Activated naive CD4-positive, alpha-beta T cell treated with anti-CD3 and anti-CD28 coated beads, Interleukin-2, amount 10 ng/mL, durations not matched to agents 7 days and 5 days (primary cell): Measurements from ENCODE around the gene PARD3B.

Experiments
- CTCF ChIA-PET: fragments of 350-600 bp; sonication (Branson Sonifier 250); formaldehyde crosslinking; loops from one replicate; lab custom pipeline; 2021; ENCODE audit warnings: antibody characterized with exemption; lab: Charles Lee
- DNase-seq: peaks from one replicate; pipeline ENCODE4 v3.0.0-alpha.2; 2020
- H3K27ac Mint-ChIP-seq: one replicate; pipeline ENCODE4 v1.8.0; 2021; ENCODE audit warnings: mild to moderate bottlenecking, moderate library complexity, mixed read lengths
- H3K27me3 Mint-ChIP-seq: one replicate; pipeline ENCODE4 v1.8.0; 2021; ENCODE audit warnings: mild to moderate bottlenecking, mixed read lengths
- H3K36me3 Mint-ChIP-seq: one replicate; pipeline ENCODE4 v1.8.0; 2021; ENCODE audit warnings: mixed read lengths
- H3K4me1 Mint-ChIP-seq: one replicate; pipeline ENCODE4 v1.8.0; 2021; ENCODE audit warnings: mixed read lengths
- H3K4me3 Mint-ChIP-seq: one replicate; pipeline ENCODE4 v1.8.0; 2021; ENCODE audit warnings: mild to moderate bottlenecking, moderate library complexity, mixed read lengths
- H3K9me3 Mint-ChIP-seq: one replicate; pipeline ENCODE4 v1.8.0; 2021; ENCODE audit warnings: mixed read lengths

Gene PARD3B

DNA sequence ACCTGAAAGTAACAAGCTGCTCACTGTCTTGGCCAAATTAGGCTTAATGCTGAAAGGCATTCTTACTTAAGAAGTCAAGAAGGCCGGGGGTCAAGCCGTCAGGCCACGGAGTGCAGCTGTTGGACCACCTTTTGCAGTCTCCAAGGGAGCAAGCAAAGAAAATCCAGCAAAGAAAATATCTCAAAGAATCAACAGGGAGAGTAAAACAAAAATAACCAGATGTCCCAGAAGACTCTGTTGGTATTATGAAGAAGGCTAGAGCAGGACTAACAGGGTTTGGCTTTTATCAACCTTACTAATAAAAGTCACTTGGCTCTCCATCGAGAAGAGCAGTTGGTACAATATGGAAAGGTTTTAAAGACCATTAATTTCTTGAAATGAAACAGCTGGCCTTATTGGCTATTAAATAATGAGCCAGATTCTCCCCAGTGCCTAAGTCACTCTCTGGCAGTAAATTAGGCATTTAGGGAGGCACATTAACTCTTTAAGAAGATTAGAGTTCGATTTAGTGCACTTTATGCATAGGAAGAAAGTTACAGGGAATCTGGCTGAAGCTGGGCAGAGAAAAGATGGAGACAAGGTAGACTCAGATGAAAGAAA lies 1026.2 kb downstream of the PARD3B start:
- H3K27ac Mint-ChIP-seq = no peak overlapping the region

GRCh38 chr2:205574001-205574400 lies 1028.7 kb downstream of the PARD3B start:
- no peak overlapping the region for H3K27ac Mint-ChIP-seq
- H3K4me3 Mint-ChIP-seq = no peak overlapping the region
- no peaks in the 10 kb centered on the region for H3K36me3 Mint-ChIP-seq
- no peak for DNase-seq
- CTCF ChIA-PET = no interaction called here
- peaks cover 8% of the 10 kb centered on the region for H3K27me3 Mint-ChIP-seq
- H3K4me1 Mint-ChIP-seq = no peaks in the 10 kb centered on the region
- H3K9me3 Mint-ChIP-seq = no peaks in the 10 kb centered on the region

More for the DNA sequence above, 1026.2 kb downstream of the PARD3B start:
- H3K27me3 Mint-ChIP-seq = peaks cover 7% of the 10 kb centered on the region
- no peak for DNase-seq
- CTCF ChIA-PET = no interaction called here
- H3K4me3 Mint-ChIP-seq = no peak overlapping the region
- H3K9me3 Mint-ChIP-seq = no peaks in the 10 kb centered on the region
- H3K4me1 Mint-ChIP-seq = no peaks in the 10 kb centered on the region
- H3K36me3 Mint-ChIP-seq = no peaks in the 10 kb centered on the region

DNA sequence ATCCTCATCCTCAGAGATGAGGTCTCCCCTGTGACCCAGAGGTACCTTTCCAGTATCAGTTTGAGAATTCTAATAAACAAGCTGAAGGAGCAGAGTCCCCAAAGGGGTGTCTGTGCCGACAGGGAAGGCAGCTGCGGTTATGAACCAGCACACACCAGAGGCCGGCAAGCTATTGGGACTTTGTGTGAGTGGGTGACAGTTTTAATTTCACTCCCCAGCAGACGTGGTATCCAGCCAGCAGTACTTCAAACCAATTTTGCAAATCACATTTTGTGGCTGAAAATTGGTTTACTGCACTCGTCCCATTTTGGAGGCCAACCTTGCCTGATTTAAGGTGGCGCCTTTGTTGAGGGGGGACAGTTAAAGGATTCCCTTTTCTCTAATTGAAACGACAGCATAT lies 1034.1 kb downstream of the PARD3B start:
- no peaks in the 10 kb centered on the region for H3K36me3 Mint-ChIP-seq
- H3K4me1 Mint-ChIP-seq = no peaks in the 10 kb centered on the region
- CTCF ChIA-PET = no interaction called here
- H3K9me3 Mint-ChIP-seq = no peaks in the 10 kb centered on the region
- no peak overlapping the region for H3K4me3 Mint-ChIP-seq
- H3K27ac Mint-ChIP-seq = no peak overlapping the region
- peaks cover 4% of the 10 kb centered on the region for H3K27me3 Mint-ChIP-seq
- DNase-seq = no peak

GRCh38 chr2:205580212-205580987 lies 1035.1 kb downstream of the PARD3B start:
- H3K27me3 Mint-ChIP-seq = peaks cover 4% of the 10 kb centered on the region
- H3K9me3 Mint-ChIP-seq = no peaks in the 10 kb centered on the region
- no peak overlapping the region for H3K4me3 Mint-ChIP-seq
- H3K36me3 Mint-ChIP-seq = no peaks in the 10 kb centered on the region
- CTCF ChIA-PET = no interaction called here
- no peak for DNase-seq
- no peaks in the 10 kb centered on the region for H3K4me1 Mint-ChIP-seq
- H3K27ac Mint-ChIP-seq = no peak overlapping the region

- H3K27ac Mint-ChIP-seq = no peak overlapping the region
- no peak for DNase-seq
- no peaks in the 10 kb centered on the region for H3K36me3 Mint-ChIP-seq
- H3K9me3 Mint-ChIP-seq = no peaks in the 10 kb centered on the region
- CTCF ChIA-PET = interaction anchor here (0.6 kb wide), 1 partner anchor 182 kb away, joined by 3 read pairs; no protein-coding TSS in a partner anchor
- no peaks in the 10 kb centered on the region for H3K4me1 Mint-ChIP-seq
- peaks cover 4% of the 10 kb centered on the region for H3K27me3 Mint-ChIP-seq
- no peak overlapping the region for H3K4me3 Mint-ChIP-seq
These were observed 1037.1 kb downstream of the PARD3B start for GRCh38 chr2:205582366-205582765.

DNA sequence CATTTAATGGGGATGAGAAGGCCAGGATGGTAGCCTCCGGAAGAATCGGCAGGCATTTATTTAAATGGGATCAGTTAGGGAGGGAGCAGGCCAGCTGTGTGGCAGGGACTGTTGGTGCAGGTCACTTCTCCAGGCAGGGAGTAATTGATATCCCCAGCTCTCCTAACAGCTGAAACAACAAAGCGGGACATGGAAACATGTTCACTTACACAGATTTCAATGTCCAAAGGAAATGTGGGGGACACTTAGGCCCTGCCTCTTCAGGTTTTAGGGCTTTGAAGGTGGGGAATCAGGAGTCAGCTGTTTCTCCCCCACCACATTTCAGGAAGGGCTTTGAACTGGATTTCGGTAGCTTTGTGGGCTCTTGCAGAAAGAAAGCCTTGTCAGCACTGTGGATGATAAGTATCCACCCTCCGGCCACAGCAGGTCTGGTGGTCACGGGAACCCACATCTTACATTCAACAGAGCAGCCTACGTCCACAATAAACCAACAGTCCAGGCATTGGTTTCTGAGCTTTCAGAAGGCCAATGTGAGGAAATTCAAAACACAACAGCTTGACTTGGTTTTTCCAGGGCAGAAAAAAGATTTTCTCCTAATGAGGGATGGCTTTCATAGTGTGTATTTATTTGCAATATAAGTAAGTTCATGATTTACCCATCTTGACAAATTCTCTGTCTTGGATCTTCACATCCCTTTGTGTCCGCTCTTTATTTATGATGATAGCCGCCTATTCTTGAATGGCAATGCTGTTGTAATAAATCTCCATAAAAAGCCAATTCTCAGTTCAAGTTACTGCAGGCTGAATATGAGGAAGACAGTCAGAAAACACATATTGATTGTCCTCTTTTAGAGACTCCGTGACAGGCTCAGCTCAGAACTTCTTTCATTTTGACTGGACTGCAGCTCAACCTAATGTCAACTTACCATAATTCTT lies 1040.4 kb downstream of the PARD3B start:
- H3K4me1 Mint-ChIP-seq = no peaks in the 10 kb centered on the region
- no peak for DNase-seq

DNA sequence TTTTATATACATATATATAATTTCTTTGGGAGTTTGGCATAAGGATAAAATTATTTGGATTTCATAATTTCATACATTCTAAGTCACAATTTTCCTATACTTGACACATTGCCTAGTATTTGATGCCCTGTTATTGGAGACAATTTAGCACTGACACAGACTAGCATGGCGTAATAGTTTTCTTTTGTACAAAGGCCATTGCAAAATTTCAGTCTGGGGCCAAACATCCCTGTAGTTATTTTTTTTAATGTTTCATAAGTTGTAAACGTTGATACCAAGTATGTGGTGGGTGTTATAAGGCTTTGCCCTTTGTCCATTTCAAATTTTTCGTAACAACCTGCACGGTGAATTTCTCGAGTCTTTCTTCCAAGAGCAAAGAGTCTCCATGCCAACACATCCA lies 1041.4 kb downstream of the PARD3B start:
- DNase-seq = no peak
- CTCF ChIA-PET = no interaction called here
- Mint-ChIP-seq H3K4me3 (no peak overlapping the region), H3K36me3 (no peaks in the 10 kb centered on the region), H3K4me1 (no peaks in the 10 kb centered on the region), H3K27me3 (no peaks in the 10 kb centered on the region), H3K9me3 (no peaks in the 10 kb centered on the region), H3K27ac (no peak overlapping the region)

More for the DNA sequence above, 1040.4 kb downstream of the PARD3B start:
- Mint-ChIP-seq H3K4me3 (no peak overlapping the region), H3K9me3 (no peaks in the 10 kb centered on the region), H3K27me3 (no peaks in the 10 kb centered on the region), H3K36me3 (no peaks in the 10 kb centered on the region), H3K27ac (no peak overlapping the region)
- CTCF ChIA-PET = no interaction called here

DNA sequence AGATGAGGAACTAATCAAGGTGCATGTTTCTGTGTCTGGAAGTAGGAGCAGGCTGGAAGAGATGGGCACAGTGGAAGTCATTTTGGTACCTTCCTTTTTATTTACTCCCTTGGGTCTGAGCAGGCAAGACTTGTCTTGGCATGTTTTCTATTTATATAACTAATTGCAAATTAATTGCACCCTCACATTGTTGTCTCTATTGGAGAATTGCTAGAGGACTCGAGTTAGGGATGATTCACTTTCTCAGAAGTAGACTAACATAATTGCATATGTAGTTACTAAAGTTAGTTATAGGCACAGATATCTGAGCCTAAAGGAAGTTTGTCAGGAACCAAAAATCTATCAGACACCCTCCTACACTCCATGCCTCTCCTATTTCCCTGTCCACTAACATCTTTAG lies 1044.2 kb downstream of the PARD3B start:
- H3K27me3 Mint-ChIP-seq = no peaks in the 10 kb centered on the region
- DNase-seq = no peak
- CTCF ChIA-PET = no interaction called here
- H3K9me3 Mint-ChIP-seq = no peaks in the 10 kb centered on the region
- no peak overlapping the region for H3K27ac Mint-ChIP-seq
- no peak overlapping the region for H3K4me3 Mint-ChIP-seq
- H3K4me1 Mint-ChIP-seq = no peaks in the 10 kb centered on the region
- no peaks in the 10 kb centered on the region for H3K36me3 Mint-ChIP-seq

- Mint-ChIP-seq H3K36me3 (no peaks in the 10 kb centered on the region), H3K4me1 (no peaks in the 10 kb centered on the region), H3K4me3 (no peak overlapping the region), H3K27ac (no peak overlapping the region), H3K27me3 (no peaks in the 10 kb centered on the region), H3K9me3 (no peaks in the 10 kb centered on the region)
- DNase-seq = no peak
- CTCF ChIA-PET = no interaction called here
These were observed 1045.5 kb downstream of the PARD3B start for GRCh38 chr2:205590759-205591158.

DNA sequence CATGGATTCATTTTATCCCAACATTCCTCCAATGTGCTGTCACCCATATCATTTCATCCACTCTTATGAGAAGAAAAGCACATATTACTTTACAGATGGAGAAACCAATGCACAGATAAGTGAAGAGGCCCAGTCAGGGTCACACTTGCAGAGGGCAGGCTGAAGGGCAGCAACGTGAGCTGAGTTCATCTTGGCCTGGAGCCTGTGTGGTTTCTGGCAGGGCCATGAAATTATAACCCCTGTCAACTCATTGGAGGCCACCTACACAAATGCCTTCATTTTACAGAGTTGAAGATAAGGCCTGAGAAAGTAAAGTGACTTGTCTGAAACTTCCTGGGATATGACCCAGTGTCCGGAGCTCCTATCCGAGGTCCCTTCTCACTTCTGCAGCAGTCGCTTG lies 1048.6 kb downstream of the PARD3B start:
- Mint-ChIP-seq H3K4me3 (no peak overlapping the region), H3K9me3 (no peaks in the 10 kb centered on the region), H3K27ac (no peak overlapping the region), H3K36me3 (no peaks in the 10 kb centered on the region), H3K27me3 (no peaks in the 10 kb centered on the region), H3K4me1 (no peaks in the 10 kb centered on the region)
- DNase-seq = no peak
- CTCF ChIA-PET = no interaction called here

GRCh38 chr2:205596581-205596980 lies 1051.3 kb downstream of the PARD3B start:
- Mint-ChIP-seq H3K27me3 (no peaks in the 10 kb centered on the region), H3K9me3 (no peaks in the 10 kb centered on the region), H3K36me3 (no peaks in the 10 kb centered on the region), H3K4me3 (no peak overlapping the region), H3K27ac (no peak overlapping the region), H3K4me1 (no peaks in the 10 kb centered on the region)
- CTCF ChIA-PET = interaction anchor here (1.0 to 2.2 kb wide), 2 partner anchors 79 to 83 kb away, joined by 3 to 8 read pairs; no protein-coding TSS in a partner anchor
- DNase-seq = no peak

DNA sequence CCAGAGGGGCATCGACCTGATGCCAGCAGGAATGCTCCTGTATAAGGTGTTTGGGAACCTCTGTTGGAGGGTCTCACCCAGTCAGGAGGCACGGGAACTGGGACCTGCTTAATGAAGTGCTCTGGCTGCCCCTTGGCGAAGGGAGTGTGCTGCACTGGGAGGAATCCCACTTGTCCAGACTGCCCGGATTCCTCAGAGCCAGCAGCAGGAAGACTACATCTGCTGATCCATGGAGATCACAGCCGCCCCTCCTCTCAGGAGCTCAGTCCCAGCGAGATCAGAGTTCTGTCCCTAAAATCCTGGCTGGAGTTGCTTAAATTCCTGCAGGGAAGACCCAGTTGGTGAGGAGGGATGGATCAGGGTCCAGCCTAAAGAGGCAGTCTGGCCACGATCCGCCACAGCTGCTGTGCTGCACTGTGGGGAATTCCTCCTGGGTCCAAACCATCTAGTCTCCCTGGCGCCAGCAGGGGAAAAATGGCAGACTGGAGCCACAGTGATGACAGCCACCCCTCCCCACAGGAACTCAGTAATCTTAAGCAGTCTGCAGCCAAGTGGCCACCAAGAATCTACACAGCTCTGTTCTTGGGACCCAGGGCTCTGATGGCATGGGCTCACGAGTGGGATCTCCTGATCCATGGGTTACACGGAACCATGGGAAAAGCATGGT lies 1060.5 kb downstream of the PARD3B start:
- DNase-seq = no peak
- no peak overlapping the region for H3K27ac Mint-ChIP-seq
- no peak overlapping the region for H3K4me3 Mint-ChIP-seq
- peaks cover 9% of the 10 kb centered on the region for H3K4me1 Mint-ChIP-seq
- H3K27me3 Mint-ChIP-seq = peaks cover 40% of the 10 kb centered on the region
- CTCF ChIA-PET = interaction anchor here (0.6 kb wide), 1 partner anchor 73 kb away, joined by 3 read pairs; no protein-coding TSS in a partner anchor
- H3K36me3 Mint-ChIP-seq = no peaks in the 10 kb centered on the region
- peaks cover 14% of the 10 kb centered on the region for H3K9me3 Mint-ChIP-seq

DNA sequence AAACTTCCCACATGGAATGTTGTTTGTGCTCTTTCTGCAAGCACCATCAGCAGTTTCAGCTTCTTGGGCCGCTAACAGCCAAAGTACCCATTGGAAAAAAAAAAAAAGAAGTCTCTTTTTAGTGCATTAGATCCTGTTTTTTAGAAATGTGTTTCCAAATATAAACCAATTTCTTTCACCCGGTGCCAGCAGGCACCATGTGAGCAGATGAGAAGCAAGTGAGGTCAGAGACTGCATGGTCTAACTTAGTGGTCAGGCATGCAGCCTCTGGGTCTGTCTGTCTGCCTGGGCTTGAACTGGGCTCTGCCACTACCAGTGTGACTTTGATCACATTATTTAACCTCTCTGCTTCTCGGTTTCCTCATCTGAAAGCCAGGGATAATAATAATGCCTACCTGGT lies 1061.9 kb downstream of the PARD3B start:
- peaks cover 9% of the 10 kb centered on the region for H3K4me1 Mint-ChIP-seq
- H3K27ac Mint-ChIP-seq = no peak overlapping the region
- no peak overlapping the region for H3K4me3 Mint-ChIP-seq
- H3K27me3 Mint-ChIP-seq = peaks cover 44% of the 10 kb centered on the region
- no peaks in the 10 kb centered on the region for H3K36me3 Mint-ChIP-seq
- peaks cover 12% of the 10 kb centered on the region for H3K9me3 Mint-ChIP-seq
- CTCF ChIA-PET = no interaction called here
- DNase-seq = no peak

GRCh38 chr2:205609113-205609512 lies 1063.8 kb downstream of the PARD3B start:
- DNase-seq = no peak
- Mint-ChIP-seq H3K27me3 (peaks cover 43% of the 10 kb centered on the region), H3K9me3 (peaks cover 10% of the 10 kb centered on the region), H3K27ac (no peak overlapping the region), H3K4me1 (peaks cover 25% of the 10 kb centered on the region), H3K4me3 (no peak overlapping the region), H3K36me3 (no peaks in the 10 kb centered on the region)
- CTCF ChIA-PET = interaction anchor here (1.3 kb wide), 2 partner anchors 67 to 70 kb away, joined by 4 read pairs; no protein-coding TSS in a partner anchor
